GM23338 (cell line): ENCODE measurements around the gene OR2C1.

Experiments used
- EZH2 ChIP-seq: fragments of 200-600 bp; sonication (generic); IDR thresholded peaks from one replicate; pipeline ENCODE4 v1.8.0; 2017; ENCODE audit warnings: antibody characterized with exemption, mild to moderate bottlenecking, low read depth; ENCODE audit not compliant: unreplicated experiment
- POLR2AphosphoS5 ChIP-seq: IDR thresholded peaks from 2 replicates; pipeline ENCODE4 v1.6.1; 2016; ENCODE audit warnings: antibody characterized with exemption, low read depth
- TF ChIP-seq, protein P1 (sequence below), 2 experiments: fragments of 200-600 bp in 1 of 2; sonication (generic) in 1 of 2; conservative IDR thresholded peaks; 2 replicates each; pipeline versions ENCODE4 v1.5.1 to v1.6.1; 2016 to 2017; ENCODE audit warnings: antibody characterized with exemption in 2 of 2, low read depth in 2 of 2, mild to moderate bottlenecking in 2 of 2, moderate library complexity in 1 of 2
- TF ChIP-seq, protein P2 (sequence below): IDR thresholded peaks from one replicate; pipeline ENCODE4 v1.6.1; 2018; ENCODE audit warnings: antibody characterized with exemption; ENCODE audit not compliant: unreplicated experiment

DNA sequence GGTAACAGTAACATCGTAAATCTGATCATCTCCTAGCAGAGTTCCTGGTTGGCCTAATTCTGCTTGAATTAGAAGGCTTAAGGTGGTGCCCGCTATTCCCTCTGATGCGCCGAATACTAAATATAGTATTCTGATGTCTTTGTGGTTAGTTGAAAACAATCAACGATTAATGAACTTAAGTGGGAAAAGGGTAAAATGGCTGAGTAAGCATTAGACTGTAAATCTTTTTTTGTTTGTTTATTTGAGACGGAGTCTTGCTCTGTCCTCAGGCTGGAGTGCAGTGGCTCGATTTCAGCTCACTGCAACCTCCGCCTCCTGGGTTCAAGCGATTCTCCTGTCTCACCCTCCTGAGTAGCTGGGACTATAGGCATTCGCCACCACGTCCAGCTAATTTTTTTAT, 13.4 kb downstream of the OR2C1 start:
- TF ChIP-seq, protein P1, sequence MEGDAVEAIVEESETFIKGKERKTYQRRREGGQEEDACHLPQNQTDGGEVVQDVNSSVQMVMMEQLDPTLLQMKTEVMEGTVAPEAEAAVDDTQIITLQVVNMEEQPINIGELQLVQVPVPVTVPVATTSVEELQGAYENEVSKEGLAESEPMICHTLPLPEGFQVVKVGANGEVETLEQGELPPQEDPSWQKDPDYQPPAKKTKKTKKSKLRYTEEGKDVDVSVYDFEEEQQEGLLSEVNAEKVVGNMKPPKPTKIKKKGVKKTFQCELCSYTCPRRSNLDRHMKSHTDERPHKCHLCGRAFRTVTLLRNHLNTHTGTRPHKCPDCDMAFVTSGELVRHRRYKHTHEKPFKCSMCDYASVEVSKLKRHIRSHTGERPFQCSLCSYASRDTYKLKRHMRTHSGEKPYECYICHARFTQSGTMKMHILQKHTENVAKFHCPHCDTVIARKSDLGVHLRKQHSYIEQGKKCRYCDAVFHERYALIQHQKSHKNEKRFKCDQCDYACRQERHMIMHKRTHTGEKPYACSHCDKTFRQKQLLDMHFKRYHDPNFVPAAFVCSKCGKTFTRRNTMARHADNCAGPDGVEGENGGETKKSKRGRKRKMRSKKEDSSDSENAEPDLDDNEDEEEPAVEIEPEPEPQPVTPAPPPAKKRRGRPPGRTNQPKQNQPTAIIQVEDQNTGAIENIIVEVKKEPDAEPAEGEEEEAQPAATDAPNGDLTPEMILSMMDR (conservative IDR thresholded peaks at IDR 0.05; ENCODE audit: low read depth in 2 of 2), result no peak
- no peak for TF ChIP-seq EZH2
- TF ChIP-seq, protein P2, sequence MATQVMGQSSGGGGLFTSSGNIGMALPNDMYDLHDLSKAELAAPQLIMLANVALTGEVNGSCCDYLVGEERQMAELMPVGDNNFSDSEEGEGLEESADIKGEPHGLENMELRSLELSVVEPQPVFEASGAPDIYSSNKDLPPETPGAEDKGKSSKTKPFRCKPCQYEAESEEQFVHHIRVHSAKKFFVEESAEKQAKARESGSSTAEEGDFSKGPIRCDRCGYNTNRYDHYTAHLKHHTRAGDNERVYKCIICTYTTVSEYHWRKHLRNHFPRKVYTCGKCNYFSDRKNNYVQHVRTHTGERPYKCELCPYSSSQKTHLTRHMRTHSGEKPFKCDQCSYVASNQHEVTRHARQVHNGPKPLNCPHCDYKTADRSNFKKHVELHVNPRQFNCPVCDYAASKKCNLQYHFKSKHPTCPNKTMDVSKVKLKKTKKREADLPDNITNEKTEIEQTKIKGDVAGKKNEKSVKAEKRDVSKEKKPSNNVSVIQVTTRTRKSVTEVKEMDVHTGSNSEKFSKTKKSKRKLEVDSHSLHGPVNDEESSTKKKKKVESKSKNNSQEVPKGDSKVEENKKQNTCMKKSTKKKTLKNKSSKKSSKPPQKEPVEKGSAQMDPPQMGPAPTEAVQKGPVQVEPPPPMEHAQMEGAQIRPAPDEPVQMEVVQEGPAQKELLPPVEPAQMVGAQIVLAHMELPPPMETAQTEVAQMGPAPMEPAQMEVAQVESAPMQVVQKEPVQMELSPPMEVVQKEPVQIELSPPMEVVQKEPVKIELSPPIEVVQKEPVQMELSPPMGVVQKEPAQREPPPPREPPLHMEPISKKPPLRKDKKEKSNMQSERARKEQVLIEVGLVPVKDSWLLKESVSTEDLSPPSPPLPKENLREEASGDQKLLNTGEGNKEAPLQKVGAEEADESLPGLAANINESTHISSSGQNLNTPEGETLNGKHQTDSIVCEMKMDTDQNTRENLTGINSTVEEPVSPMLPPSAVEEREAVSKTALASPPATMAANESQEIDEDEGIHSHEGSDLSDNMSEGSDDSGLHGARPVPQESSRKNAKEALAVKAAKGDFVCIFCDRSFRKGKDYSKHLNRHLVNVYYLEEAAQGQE, result no peak
- no peak for TF ChIP-seq POLR2AphosphoS5
